Measurements from ENCODE around the gene TSPOAP1.

TSPOAP1 gene

GRCh38 chr17:58279016-58279711 is 49.4 kb downstream of the TSPOAP1 start:
- no peak overlapping the region for H3K27ac ChIP-seq (ENCODE audit: low read depth, low read length)
- H3K9me2 ChIP-seq (replicated peaks; ENCODE audit: insufficient read depth, low read length), result no peaks in the 10 kb centered on the region
- TF ChIP-seq EZH2phosphoT487 (conservative IDR thresholded peaks at IDR 0.05; ENCODE audit: low read length), result no peak
- TF ChIP-seq CTCF (IDR thresholded peaks at IDR 0.05; ENCODE audit: insufficient read depth, low read length, poor library complexity, severe bottlenecking), result no peak
- H3F3A ChIP-seq (ENCODE audit: insufficient read depth), result no peaks in the 10 kb centered on the region
- no peaks in the 10 kb centered on the region for H3K36me3 ChIP-seq (ENCODE audit: low read length)
- no peak overlapping the region for H3K4me3 ChIP-seq (ENCODE audit: insufficient read depth, low read length, poor library complexity, severe bottlenecking)
- H3K9ac ChIP-seq (ENCODE audit: low read length), result no peak overlapping the region
- no peaks in the 10 kb centered on the region for H3K79me2 ChIP-seq (ENCODE audit: insufficient read depth, low read length)
- no peak overlapping the region for H3K4me2 ChIP-seq (ENCODE audit: low read depth, low read length, poor library complexity, severe bottlenecking)
- H2AFZ ChIP-seq (ENCODE audit: low read depth, low read length, severe bottlenecking), result no peak overlapping the region
- no peaks in the 10 kb centered on the region for H3K27me3 ChIP-seq (ENCODE audit: low read length)
- no peaks in the 10 kb centered on the region for H4K20me1 ChIP-seq (ENCODE audit: low read depth, low read length)
- H3K9me3 ChIP-seq (ENCODE audit: insufficient read depth, low read length), result no peaks in the 10 kb centered on the region

GRCh38 chr17:58278661-58279015 is 50.0 kb downstream of the TSPOAP1 start:
- Histone ChIP-seq H3F3A (ENCODE audit: insufficient read depth) (no peaks in the 10 kb centered on the region), H3K9me2 (replicated peaks; ENCODE audit: insufficient read depth, low read length) (no peaks in the 10 kb centered on the region), H3K9me3 (ENCODE audit: insufficient read depth, low read length) (no peaks in the 10 kb centered on the region), H3K4me3 (ENCODE audit: insufficient read depth, low read length, poor library complexity, severe bottlenecking) (no peak overlapping the region), H3K9ac (ENCODE audit: low read length) (no peak overlapping the region), H4K20me1 (ENCODE audit: low read depth, low read length) (no peaks in the 10 kb centered on the region), H2AFZ (ENCODE audit: low read depth, low read length, severe bottlenecking) (no peak overlapping the region), H3K4me2 (ENCODE audit: low read depth, low read length, poor library complexity, severe bottlenecking) (no peak overlapping the region), H3K27me3 (ENCODE audit: low read length) (no peaks in the 10 kb centered on the region), H3K79me2 (ENCODE audit: insufficient read depth, low read length) (no peaks in the 10 kb centered on the region), H3K36me3 (ENCODE audit: low read length) (no peaks in the 10 kb centered on the region), H3K27ac (ENCODE audit: low read depth, low read length) (no peak overlapping the region)
- TF ChIP-seq CTCF (IDR thresholded peaks at IDR 0.05; ENCODE audit: insufficient read depth, low read length, poor library complexity, severe bottlenecking) (no peak), EZH2phosphoT487 (conservative IDR thresholded peaks at IDR 0.05; ENCODE audit: low read length) (no peak)

GRCh38 chr17:58277802-58278595 is 50.6 kb downstream of the TSPOAP1 start:
- Histone ChIP-seq H3K9me2 (replicated peaks; ENCODE audit: insufficient read depth, low read length) (no peaks in the 10 kb centered on the region), H3K27me3 (ENCODE audit: low read length) (no peaks in the 10 kb centered on the region), H3K27ac (ENCODE audit: low read depth, low read length) (no peak overlapping the region), H3F3A (ENCODE audit: insufficient read depth) (no peaks in the 10 kb centered on the region), H3K36me3 (ENCODE audit: low read length) (no peaks in the 10 kb centered on the region), H3K9me3 (ENCODE audit: insufficient read depth, low read length) (no peaks in the 10 kb centered on the region), H2AFZ (ENCODE audit: low read depth, low read length, severe bottlenecking) (no peak overlapping the region), H3K4me3 (ENCODE audit: insufficient read depth, low read length, poor library complexity, severe bottlenecking) (no peak overlapping the region), H3K9ac (ENCODE audit: low read length) (no peak overlapping the region), H4K20me1 (ENCODE audit: low read depth, low read length) (no peaks in the 10 kb centered on the region), H3K79me2 (ENCODE audit: insufficient read depth, low read length) (no peaks in the 10 kb centered on the region), H3K4me2 (ENCODE audit: low read depth, low read length, poor library complexity, severe bottlenecking) (no peak overlapping the region)
- TF ChIP-seq EZH2phosphoT487 (conservative IDR thresholded peaks at IDR 0.05; ENCODE audit: low read length), result no peak
- no peak for TF ChIP-seq CTCF (IDR thresholded peaks at IDR 0.05; ENCODE audit: insufficient read depth, low read length, poor library complexity, severe bottlenecking)
